ENCODE measurements around the gene CCDC86.

The CCDC86 gene

DNA sequence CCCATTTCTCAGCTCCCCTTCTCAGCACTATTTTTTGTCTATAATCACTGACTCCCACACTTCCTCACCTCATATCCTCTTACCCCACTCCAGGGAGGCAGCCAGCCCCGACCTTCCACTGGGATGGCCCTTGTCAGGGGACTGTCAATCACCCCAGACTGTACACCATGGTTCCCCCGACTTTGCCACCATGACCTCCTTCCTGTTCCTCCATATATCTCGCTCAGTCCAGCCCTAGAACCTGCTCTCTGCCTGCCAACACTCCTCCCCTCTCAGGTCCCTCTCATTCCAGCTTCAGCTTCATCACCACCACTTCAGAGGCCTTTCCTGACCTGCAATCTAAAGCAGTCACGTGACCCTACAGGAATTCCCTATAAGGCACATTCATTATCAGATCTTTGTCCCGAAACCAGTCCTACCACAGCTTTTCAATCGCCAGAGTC lies 48.0 kb downstream of the CCDC86 start:
- Histone ChIP-seq H3K9ac (no peak overlapping the region), H3K4me2 (ENCODE audit: low read length) (peak overlapping the region; percentile 26)
- TF ChIP-seq, protein P1, sequence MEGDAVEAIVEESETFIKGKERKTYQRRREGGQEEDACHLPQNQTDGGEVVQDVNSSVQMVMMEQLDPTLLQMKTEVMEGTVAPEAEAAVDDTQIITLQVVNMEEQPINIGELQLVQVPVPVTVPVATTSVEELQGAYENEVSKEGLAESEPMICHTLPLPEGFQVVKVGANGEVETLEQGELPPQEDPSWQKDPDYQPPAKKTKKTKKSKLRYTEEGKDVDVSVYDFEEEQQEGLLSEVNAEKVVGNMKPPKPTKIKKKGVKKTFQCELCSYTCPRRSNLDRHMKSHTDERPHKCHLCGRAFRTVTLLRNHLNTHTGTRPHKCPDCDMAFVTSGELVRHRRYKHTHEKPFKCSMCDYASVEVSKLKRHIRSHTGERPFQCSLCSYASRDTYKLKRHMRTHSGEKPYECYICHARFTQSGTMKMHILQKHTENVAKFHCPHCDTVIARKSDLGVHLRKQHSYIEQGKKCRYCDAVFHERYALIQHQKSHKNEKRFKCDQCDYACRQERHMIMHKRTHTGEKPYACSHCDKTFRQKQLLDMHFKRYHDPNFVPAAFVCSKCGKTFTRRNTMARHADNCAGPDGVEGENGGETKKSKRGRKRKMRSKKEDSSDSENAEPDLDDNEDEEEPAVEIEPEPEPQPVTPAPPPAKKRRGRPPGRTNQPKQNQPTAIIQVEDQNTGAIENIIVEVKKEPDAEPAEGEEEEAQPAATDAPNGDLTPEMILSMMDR (IDR thresholded peaks at IDR 0.05) = no peak

DNA sequence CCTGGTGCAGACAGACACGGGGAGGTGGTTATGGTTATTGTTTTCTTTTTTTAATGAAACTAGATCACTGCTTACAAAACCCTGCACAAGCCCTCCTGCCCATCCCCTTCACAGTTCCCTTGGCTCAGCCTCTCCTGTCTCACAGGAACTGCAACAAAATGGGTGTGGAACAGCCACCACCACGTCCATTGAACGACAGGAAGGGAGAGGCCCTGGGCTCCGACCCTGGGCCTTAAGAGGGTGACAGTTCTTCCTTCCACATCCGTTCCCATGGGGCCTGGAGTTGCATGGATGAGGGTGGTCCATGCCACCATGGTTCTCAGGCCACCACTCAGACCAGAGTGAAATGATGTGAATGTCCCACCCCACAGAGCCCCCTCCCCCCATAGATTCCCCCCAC lies 48.8 kb downstream of the CCDC86 start:
- no peak overlapping the region for H3K4me2 ChIP-seq (ENCODE audit: low read length)
- TF ChIP-seq, protein P1 (IDR thresholded peaks at IDR 0.05) = no peak
- no peaks in the 10 kb centered on the region for H3K79me2 ChIP-seq
- H3K27me3 ChIP-seq (ENCODE audit: control insufficient read depth, insufficient read depth, low read length) = no peaks in the 10 kb centered on the region
- no peaks in the 10 kb centered on the region for H3K36me3 ChIP-seq (ENCODE audit: control insufficient read depth, insufficient read depth, low read length)
- H3K4me1 ChIP-seq = peaks cover 33% of the 10 kb centered on the region
- no peak overlapping the region for H3K9ac ChIP-seq
- H3K27ac ChIP-seq = peak overlapping the region; percentile 94
- no peak overlapping the region for H3K4me3 ChIP-seq (ENCODE audit: low read depth, low read length)
- no peaks in the 10 kb centered on the region for H3K9me3 ChIP-seq (ENCODE audit: control insufficient read depth, low read length)
- no peak overlapping the region for H2AFZ ChIP-seq

More for the DNA sequence above, 48.0 kb downstream of the CCDC86 start:
- Histone ChIP-seq H3K4me1 (peaks cover 33% of the 10 kb centered on the region), H3K9me3 (ENCODE audit: control insufficient read depth, low read length) (no peaks in the 10 kb centered on the region), H3K4me3 (ENCODE audit: low read depth, low read length) (peak overlapping the region; percentile 11), H3K36me3 (ENCODE audit: control insufficient read depth, insufficient read depth, low read length) (no peaks in the 10 kb centered on the region), H2AFZ (no peak overlapping the region), H3K79me2 (no peaks in the 10 kb centered on the region), H3K27me3 (ENCODE audit: control insufficient read depth, insufficient read depth, low read length) (no peaks in the 10 kb centered on the region), H3K27ac (peak overlapping the region; percentile 94)

DNA sequence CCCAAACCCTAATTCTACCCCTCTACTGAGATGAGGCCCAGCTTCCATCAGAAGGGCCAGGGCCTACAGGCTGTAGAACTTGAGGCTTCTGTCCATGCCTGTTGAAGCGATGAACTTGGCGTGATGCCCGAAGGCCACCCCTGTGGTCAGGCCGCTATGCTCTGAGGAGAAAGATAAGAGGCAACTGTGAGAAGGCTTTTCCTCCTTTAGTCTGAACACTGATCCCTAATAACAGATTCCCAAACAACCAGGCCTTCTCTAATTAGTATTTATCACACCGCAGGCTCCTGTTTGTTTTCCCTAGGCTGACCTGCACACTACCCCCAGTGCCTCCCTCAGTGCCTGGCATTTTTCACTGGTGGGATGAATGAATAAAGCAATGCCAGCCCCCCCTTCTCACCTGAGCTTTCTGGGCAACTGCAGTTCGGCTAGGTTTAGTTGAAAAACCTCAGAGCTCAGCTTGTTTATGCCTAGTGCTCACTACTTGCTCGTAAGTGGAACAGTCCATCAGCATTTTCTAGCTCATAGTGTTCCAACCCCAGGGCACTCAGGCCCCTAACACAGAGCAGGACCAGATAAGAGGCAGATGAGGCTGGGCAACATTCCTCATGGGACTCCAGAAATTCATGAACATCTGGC lies 49.3 kb downstream of the CCDC86 start:
- Histone ChIP-seq H3K27me3 (ENCODE audit: control insufficient read depth, insufficient read depth, low read length) (no peaks in the 10 kb centered on the region), H3K9me3 (ENCODE audit: control insufficient read depth, low read length) (no peaks in the 10 kb centered on the region), H3K4me2 (ENCODE audit: low read length) (no peak overlapping the region), H3K9ac (no peak overlapping the region), H3K27ac (peak overlapping the region; percentile 94), H3K79me2 (peaks cover 1% of the 10 kb centered on the region), H3K4me3 (ENCODE audit: low read depth, low read length) (peak overlapping the region; percentile 5), H3K4me1 (peaks cover 33% of the 10 kb centered on the region), H3K36me3 (ENCODE audit: control insufficient read depth, insufficient read depth, low read length) (no peaks in the 10 kb centered on the region), H2AFZ (no peak overlapping the region)
- TF ChIP-seq, protein P1 (IDR thresholded peaks at IDR 0.05) = no peak

DNA sequence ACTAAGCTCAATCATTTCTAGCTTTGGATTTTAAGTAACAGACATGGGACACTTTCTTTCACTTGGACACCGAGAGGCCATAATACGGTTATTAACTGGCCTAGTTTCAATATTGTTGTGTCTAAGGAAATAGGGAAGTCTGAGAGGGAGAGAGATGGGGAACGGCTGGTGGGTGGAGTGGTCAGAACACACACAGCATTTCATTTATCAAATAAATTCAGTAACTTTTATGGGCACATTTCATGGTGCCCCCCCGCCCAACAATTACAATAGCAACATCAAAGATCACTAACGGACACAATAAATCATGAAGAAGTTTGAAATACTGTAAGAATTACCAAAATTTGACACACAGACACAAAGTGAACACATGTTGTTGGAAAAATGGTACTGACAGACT lies 53.8 kb downstream of the CCDC86 start:
- Histone ChIP-seq H3K36me3 (ENCODE audit: control insufficient read depth, insufficient read depth, low read length) (no peaks in the 10 kb centered on the region), H3K4me1 (peaks cover 8% of the 10 kb centered on the region)
- TF ChIP-seq, protein P1 (IDR thresholded peaks at IDR 0.05) = no peak

DNA sequence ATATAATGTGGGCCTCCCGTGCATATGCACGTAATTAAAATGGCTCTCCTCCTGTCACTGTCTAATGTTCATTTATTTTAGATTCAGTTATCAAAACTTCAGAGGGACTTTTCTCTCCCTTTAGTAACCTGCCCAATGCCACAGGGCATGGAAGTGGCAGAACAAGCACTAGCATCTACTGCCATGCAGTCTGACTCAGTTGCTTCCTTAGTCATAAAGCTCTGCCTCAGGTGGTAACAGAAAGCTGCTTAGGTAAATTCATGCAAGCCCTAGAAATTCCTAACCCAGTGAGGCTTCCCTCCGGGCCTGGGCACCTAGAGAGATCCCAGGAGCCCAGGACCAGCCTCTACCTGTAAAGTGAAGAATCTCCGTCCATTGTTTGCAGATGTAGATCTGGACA lies 55.6 kb downstream of the CCDC86 start:
- Histone ChIP-seq H3K9ac (no peak overlapping the region), H2AFZ (no peak overlapping the region), H3K4me1 (no peaks in the 10 kb centered on the region), H3K9me3 (ENCODE audit: control insufficient read depth, low read length) (no peaks in the 10 kb centered on the region), H3K27me3 (ENCODE audit: control insufficient read depth, insufficient read depth, low read length) (no peaks in the 10 kb centered on the region), H3K4me3 (ENCODE audit: low read depth, low read length) (no peak overlapping the region), H3K79me2 (peaks cover 14% of the 10 kb centered on the region), H3K4me2 (ENCODE audit: low read length) (no peak overlapping the region), H3K36me3 (ENCODE audit: control insufficient read depth, insufficient read depth, low read length) (no peaks in the 10 kb centered on the region), H3K27ac (no peak overlapping the region)
- TF ChIP-seq, protein P1 (IDR thresholded peaks at IDR 0.05) = no peak

More for the DNA sequence above, 53.8 kb downstream of the CCDC86 start:
- H3K9me3 ChIP-seq (ENCODE audit: control insufficient read depth, low read length) = no peaks in the 10 kb centered on the region
- no peak overlapping the region for H3K4me3 ChIP-seq (ENCODE audit: low read depth, low read length)
- H3K4me2 ChIP-seq (ENCODE audit: low read length) = no peak overlapping the region
- no peak overlapping the region for H2AFZ ChIP-seq
- H3K27me3 ChIP-seq (ENCODE audit: control insufficient read depth, insufficient read depth, low read length) = no peaks in the 10 kb centered on the region
- no peak overlapping the region for H3K9ac ChIP-seq
- no peak overlapping the region for H3K27ac ChIP-seq
- H3K79me2 ChIP-seq = peaks cover 14% of the 10 kb centered on the region

All from parathyroid adenoma (tissue), 2 donors.